OCI-LY3 (cell line): ENCODE data around the gene OR5L2.

Experiments used
- CTCF ChIP-seq: fragments of 200-600, 300-600 bp; sonication (generic); IDR thresholded peaks from 2 replicates; pipeline ENCODE4 v1.5.1; 2014; ENCODE audit warnings: antibody characterized with exemption, low read length, low read depth
- EZH2phosphoT487 ChIP-seq: fragments of 200-600 bp; shearing (Covaris generic); IDR thresholded peaks from 2 replicates; pipeline ENCODE4 v1.6.1; 2018; ENCODE audit warnings: antibody characterized with exemption, mixed run types, low read depth

- TF ChIP-seq CTCF, result no peak
- no peak for TF ChIP-seq EZH2phosphoT487
Measured at GRCh38 chr11:55819330-55819729, 7.7 kb upstream of the OR5L2 start, which contains the start of gene OR5D18.
